ENCODE data around the gene HK1.

Gene HK1

DNA sequence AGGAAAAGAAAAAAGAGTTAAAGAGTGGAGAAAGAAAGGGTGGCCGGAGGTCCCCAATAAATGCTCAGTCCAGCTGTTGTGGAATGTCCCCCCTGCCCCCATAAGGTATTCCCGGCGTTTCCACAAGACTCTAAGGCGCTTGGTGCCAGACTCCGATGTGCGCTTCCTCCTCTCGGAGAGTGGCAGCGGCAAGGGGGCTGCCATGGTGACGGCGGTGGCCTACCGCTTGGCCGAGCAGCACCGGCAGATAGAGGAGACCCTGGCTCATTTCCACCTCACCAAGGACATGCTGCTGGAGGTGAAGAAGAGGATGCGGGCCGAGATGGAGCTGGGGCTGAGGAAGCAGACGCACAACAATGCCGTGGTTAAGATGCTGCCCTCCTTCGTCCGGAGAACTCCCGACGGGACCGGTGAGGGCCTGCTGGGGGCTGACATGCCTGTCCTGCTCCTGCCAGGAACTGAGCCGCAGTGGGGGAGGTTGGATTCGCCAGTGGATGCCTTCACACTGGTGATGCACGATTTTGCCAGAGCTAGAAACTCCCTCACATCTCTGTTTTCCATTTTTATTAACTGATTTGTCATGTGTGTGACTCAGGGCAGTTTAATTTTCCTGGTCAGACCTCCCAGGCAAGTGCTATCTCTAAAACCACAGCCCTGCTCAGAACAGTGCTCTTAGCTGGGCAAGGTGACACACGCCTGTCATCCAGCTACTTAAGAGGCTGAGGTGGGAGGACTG, 104.3 kb downstream of the HK1 start:
- ATAC-seq (ENCODE audit: low read depth) (no peak), DNase-seq (ENCODE audit: low spot score in 2 of 2) (no peak)
- no peak overlapping the region for H3K27ac Mint-ChIP-seq
- H3K36me3 Mint-ChIP-seq = peaks cover 35% of the 10 kb centered on the region
- peaks cover 9% of the 10 kb centered on the region for H3K4me1 Mint-ChIP-seq
- no peaks in the 10 kb centered on the region for H3K27me3 Mint-ChIP-seq
- H3K4me3 Mint-ChIP-seq = no peak overlapping the region
- H3K9me3 Mint-ChIP-seq = no peaks in the 10 kb centered on the region

DNA sequence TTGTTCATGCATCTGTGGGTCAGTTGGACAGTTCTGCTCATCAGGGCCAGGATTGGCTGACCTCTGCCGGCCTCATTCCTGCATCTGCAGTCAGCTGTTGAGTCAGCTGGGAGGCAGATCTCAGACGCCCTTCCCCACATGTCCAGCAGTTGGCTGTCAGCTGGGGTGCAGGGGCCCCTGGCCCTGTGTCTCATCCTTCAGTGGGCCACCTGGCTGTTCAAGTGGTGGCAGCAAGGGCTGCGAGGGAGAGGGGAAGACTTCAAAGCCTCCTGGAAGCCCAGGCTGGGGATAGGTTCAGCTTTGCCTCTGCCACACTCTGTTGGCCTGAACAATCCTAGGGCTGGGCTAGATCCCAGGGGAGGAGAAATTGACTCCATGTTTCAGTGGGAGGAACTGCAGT, 105.3 kb downstream of the HK1 start:
- Mint-ChIP-seq H3K27me3 (no peaks in the 10 kb centered on the region), H3K4me3 (no peak overlapping the region), H3K9me3 (no peaks in the 10 kb centered on the region), H3K4me1 (peaks cover 4% of the 10 kb centered on the region), H3K36me3 (peaks cover 38% of the 10 kb centered on the region), H3K27ac (peak overlapping the region; percentile 73)
- no peak for ATAC-seq (ENCODE audit: low read depth)
- DNase-seq (ENCODE audit: low spot score in 2 of 2) = no peak

- Mint-ChIP-seq H3K36me3 (peaks cover 38% of the 10 kb centered on the region), H3K27ac (peak overlapping the region; percentile 73), H3K9me3 (no peaks in the 10 kb centered on the region), H3K27me3 (no peaks in the 10 kb centered on the region), H3K4me3 (no peak overlapping the region), H3K4me1 (peaks cover 3% of the 10 kb centered on the region)
- no peak for DNase-seq (ENCODE audit: low spot score in 2 of 2)
- no peak for ATAC-seq (ENCODE audit: low read depth)
Measured at GRCh38 chr10:69384320-69384719, 106.0 kb downstream of the HK1 start.

DNA sequence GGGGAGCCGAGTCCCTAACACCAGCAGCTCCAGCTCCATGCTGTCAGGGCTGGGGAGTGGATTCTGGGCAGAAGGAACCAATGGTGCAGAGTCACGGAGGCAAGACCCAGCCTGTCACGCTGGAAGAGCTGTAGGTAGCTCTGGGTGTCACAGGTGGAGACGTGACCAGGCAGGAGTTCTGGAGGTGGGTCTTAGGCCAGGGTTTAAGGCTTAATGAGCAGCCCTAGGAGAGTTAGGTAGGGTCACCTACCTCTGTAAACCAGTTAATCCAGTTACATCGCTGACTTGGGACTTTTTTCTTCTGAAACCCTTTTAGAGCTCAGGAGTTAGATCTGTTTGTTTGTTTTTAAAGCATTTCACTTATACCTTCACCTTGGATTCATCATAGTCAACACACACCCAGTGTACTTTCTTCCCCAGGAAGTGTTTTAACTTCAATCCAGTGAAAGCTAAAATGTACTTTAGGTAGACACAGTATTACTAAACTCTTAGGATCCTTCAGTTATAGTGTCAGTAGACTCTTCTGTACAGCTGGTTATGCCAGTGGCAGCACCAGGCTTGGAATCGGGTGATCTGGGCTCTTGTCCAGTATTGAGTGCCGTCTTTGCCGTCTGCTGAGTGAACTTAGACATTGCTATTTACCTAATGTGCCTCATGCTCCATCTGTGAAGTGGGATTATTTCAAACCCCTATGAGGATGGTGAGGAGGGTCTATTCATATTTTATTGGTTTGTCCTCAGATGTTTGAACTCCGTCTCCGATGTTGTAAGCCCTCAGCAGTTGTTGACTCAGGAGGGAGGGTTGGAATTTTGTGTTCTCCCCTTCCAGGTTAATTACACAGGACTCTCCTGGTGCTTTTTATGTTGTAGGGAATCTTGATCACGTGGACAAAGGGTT, 107.4 kb downstream of the HK1 start:
- no peak overlapping the region for H3K4me3 Mint-ChIP-seq
- H3K4me1 Mint-ChIP-seq = peaks cover 9% of the 10 kb centered on the region
- H3K27ac Mint-ChIP-seq = no peak overlapping the region
- DNase-seq (ENCODE audit: low spot score in 2 of 2) (no peak), ATAC-seq (ENCODE audit: low read depth) (no peak)
- no peaks in the 10 kb centered on the region for H3K9me3 Mint-ChIP-seq
- H3K36me3 Mint-ChIP-seq = peaks cover 37% of the 10 kb centered on the region
- H3K27me3 Mint-ChIP-seq = no peaks in the 10 kb centered on the region

DNA sequence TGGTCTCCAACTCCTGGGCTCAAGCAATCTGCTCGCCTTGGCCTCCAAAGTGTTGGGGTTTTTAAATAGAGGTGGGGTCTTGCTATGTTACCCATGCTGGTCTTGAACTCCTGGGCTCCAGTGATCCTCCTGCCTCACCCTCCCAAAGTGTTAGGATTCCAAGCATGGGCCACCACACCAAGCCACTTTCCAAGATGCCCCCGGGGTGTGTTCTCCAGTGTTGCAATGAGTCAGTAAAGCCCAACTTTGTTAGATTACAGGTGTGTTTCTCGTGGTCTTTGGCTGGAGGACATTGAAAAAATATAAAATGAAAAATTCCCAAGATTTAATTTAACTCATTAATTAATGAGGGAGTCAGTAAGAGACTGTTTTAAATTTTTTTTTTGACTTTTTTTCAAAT, 109.2 kb downstream of the HK1 start:
- Mint-ChIP-seq H3K36me3 (peaks cover 37% of the 10 kb centered on the region), H3K9me3 (no peaks in the 10 kb centered on the region), H3K4me1 (peaks cover 17% of the 10 kb centered on the region), H3K4me3 (no peak overlapping the region), H3K27ac (peak overlapping the region; percentile 63), H3K27me3 (no peaks in the 10 kb centered on the region)
- DNase-seq (ENCODE audit: low spot score in 2 of 2) = no peak
- no peak for ATAC-seq (ENCODE audit: low read depth)

GRCh38 chr10:69388488-69388887, 110.2 kb downstream of the HK1 start:
- Mint-ChIP-seq H3K9me3 (no peaks in the 10 kb centered on the region), H3K4me3 (no peak overlapping the region), H3K4me1 (peaks cover 19% of the 10 kb centered on the region), H3K27me3 (no peaks in the 10 kb centered on the region), H3K27ac (peak overlapping the region; percentile 50), H3K36me3 (peaks cover 36% of the 10 kb centered on the region)
- ATAC-seq (ENCODE audit: low read depth) = no peak
- DNase-seq (ENCODE audit: low spot score in 2 of 2) = no peak

GRCh38 chr10:69389827-69390490, 111.7 kb downstream of the HK1 start:
- Mint-ChIP-seq H3K27me3 (no peaks in the 10 kb centered on the region), H3K9me3 (no peaks in the 10 kb centered on the region), H3K4me1 (peaks cover 19% of the 10 kb centered on the region), H3K4me3 (no peak overlapping the region), H3K27ac (peak overlapping the region; percentile 70), H3K36me3 (peaks cover 32% of the 10 kb centered on the region)
- no peak for DNase-seq (ENCODE audit: low spot score in 2 of 2)
- ATAC-seq (ENCODE audit: low read depth) = no peak

GRCh38 chr10:69391158-69391557, 112.9 kb downstream of the HK1 start:
- peaks cover 19% of the 10 kb centered on the region for H3K4me1 Mint-ChIP-seq
- H3K36me3 Mint-ChIP-seq = peaks cover 26% of the 10 kb centered on the region
- no peaks in the 10 kb centered on the region for H3K27me3 Mint-ChIP-seq
- no peak overlapping the region for H3K4me3 Mint-ChIP-seq
- peak overlapping the region; percentile 70 for H3K27ac Mint-ChIP-seq
- no peak for DNase-seq (ENCODE audit: low spot score in 2 of 2)
- no peaks in the 10 kb centered on the region for H3K9me3 Mint-ChIP-seq
- ATAC-seq (ENCODE audit: low read depth) = no peak

DNA sequence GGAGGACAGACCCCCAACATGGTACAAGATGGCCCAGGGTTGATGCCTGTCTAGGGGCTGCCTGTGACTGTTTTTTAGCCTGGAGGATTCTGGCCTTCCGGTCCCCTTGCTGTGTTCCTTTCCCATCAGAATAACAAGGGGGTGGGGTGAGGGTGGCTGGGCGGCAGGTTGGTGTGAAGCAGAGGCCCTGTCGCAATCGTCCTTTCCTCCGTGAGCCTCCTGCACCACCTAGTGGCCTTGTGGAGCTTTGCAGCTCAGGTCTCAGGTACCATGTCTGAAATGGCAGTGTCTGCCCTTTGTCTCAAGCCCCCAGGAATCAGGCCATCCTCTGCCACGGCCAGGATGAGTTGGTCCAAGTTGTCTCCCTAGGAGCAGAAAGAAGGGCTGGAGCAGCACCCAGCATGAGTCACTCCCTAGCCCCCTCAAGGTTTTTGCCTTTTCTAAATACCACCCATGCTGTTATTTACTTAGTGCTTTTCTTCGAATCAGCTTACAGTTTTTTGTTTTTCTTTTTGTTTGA, 114.2 kb downstream of the HK1 start:
- H3K27ac Mint-ChIP-seq = no peak overlapping the region
- no peaks in the 10 kb centered on the region for H3K9me3 Mint-ChIP-seq
- DNase-seq (ENCODE audit: low spot score in 2 of 2) (peak; percentile 77 to 81), ATAC-seq (ENCODE audit: low read depth) (peak; percentile 99)
- no peaks in the 10 kb centered on the region for H3K27me3 Mint-ChIP-seq
- no peak overlapping the region for H3K4me3 Mint-ChIP-seq
- peaks cover 21% of the 10 kb centered on the region for H3K36me3 Mint-ChIP-seq
- H3K4me1 Mint-ChIP-seq = peaks cover 19% of the 10 kb centered on the region

DNA sequence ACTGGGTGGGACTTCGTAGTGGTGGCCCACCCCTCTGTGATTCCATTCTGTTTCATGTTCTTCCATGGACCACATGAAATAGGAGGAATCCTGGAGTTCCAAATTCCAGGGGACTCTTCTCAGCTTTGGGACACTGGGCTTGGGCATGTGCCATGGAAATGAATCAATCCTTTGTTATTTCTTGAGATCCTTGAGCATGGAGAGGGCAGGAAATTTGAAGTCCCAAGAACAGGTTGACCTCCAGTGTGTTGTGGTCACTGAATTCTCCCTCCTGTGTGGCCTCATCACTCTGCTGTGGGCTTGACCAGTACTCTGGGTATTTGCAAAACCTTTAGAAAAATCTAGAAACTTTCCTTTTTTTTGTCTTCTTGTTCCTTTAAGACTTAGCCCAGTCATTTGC, 115.7 kb downstream of the HK1 start:
- peaks cover 18% of the 10 kb centered on the region for H3K4me1 Mint-ChIP-seq
- ATAC-seq (ENCODE audit: low read depth) = no peak
- no peak overlapping the region for H3K27ac Mint-ChIP-seq
- no peak for DNase-seq (ENCODE audit: low spot score in 2 of 2)
- no peaks in the 10 kb centered on the region for H3K27me3 Mint-ChIP-seq
- peaks cover 17% of the 10 kb centered on the region for H3K36me3 Mint-ChIP-seq
- H3K4me3 Mint-ChIP-seq = no peak overlapping the region
- no peaks in the 10 kb centered on the region for H3K9me3 Mint-ChIP-seq

- peaks cover 32% of the 10 kb centered on the region for H3K36me3 Mint-ChIP-seq
- DNase-seq (ENCODE audit: low spot score in 2 of 2) (no peak), ATAC-seq (ENCODE audit: low read depth) (no peak)
- no peaks in the 10 kb centered on the region for H3K9me3 Mint-ChIP-seq
- no peak overlapping the region for H3K4me3 Mint-ChIP-seq
- H3K27me3 Mint-ChIP-seq = no peaks in the 10 kb centered on the region
- no peak overlapping the region for H3K27ac Mint-ChIP-seq
- no peaks in the 10 kb centered on the region for H3K4me1 Mint-ChIP-seq
Measured at GRCh38 chr10:69397972-69398371, 119.7 kb downstream of the HK1 start.

DNA sequence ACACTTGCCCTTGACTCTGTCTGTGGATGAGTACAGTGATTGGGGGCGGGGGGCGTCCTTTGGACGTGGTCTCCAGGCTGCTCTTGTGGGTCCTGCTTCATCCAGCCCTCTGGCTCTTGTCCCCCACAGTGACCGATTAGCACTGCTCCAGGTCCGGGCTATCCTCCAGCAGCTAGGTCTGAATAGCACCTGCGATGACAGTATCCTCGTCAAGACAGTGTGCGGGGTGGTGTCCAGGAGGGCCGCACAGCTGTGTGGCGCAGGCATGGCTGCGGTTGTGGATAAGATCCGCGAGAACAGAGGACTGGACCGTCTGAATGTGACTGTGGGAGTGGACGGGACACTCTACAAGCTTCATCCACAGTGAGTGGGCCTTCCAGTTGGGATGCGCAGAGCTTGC, 120.2 kb downstream of the HK1 start:
- DNase-seq (ENCODE audit: low spot score in 2 of 2) (no peak), ATAC-seq (ENCODE audit: low read depth) (no peak)
- Mint-ChIP-seq H3K4me1 (no peaks in the 10 kb centered on the region), H3K27ac (no peak overlapping the region), H3K4me3 (no peak overlapping the region), H3K9me3 (no peaks in the 10 kb centered on the region), H3K27me3 (no peaks in the 10 kb centered on the region), H3K36me3 (peaks cover 32% of the 10 kb centered on the region)

DNA sequence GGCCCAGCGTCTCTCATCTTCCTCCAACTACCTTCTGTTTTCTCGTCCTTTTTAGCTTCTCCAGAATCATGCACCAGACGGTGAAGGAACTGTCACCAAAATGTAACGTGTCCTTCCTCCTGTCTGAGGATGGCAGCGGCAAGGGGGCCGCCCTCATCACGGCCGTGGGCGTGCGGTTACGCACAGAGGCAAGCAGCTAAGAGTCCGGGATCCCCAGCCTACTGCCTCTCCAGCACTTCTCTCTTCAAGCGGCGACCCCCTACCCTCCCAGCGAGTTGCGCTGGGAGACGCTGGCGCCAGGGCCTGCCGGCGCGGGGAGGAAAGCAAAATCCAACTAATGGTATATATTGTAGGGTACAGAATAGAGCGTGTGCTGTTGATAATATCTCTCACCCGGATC, 122.6 kb downstream of the HK1 start:
- Mint-ChIP-seq H3K4me1 (no peaks in the 10 kb centered on the region), H3K9me3 (no peaks in the 10 kb centered on the region), H3K27ac (no peak overlapping the region), H3K27me3 (no peaks in the 10 kb centered on the region), H3K36me3 (peaks cover 29% of the 10 kb centered on the region), H3K4me3 (no peak overlapping the region)
- DNase-seq (ENCODE audit: low spot score in 2 of 2) (no peak), ATAC-seq (ENCODE audit: low read depth) (no peak)

- Mint-ChIP-seq H3K36me3 (peaks cover 29% of the 10 kb centered on the region), H3K4me1 (no peaks in the 10 kb centered on the region), H3K27ac (no peak overlapping the region), H3K27me3 (no peaks in the 10 kb centered on the region), H3K9me3 (no peaks in the 10 kb centered on the region), H3K4me3 (no peak overlapping the region)
- ATAC-seq (ENCODE audit: low read depth) = no peak
- no peak for DNase-seq (ENCODE audit: low spot score in 2 of 2)
Measured at GRCh38 chr10:69401416-69401815, 123.1 kb downstream of the HK1 start.

Data from memory B cell (primary cell).